ENCODE measurements around the gene PNPLA6.

The PNPLA6 gene

GRCh38 chr19:7515645-7516151 lies 19.8 kb upstream of the PNPLA6 start, which contains the start of gene ZNF358:
Gene ZNF358, plus strand, starts transcription at chr19:7516103. Its CDS starts 3,140 bp downstream, at chr19:7519243.
- DNase-seq (ENCODE audit: low read depth), result no peak

GRCh38 chr19:7516333-7516732 lies 19.2 kb upstream of the PNPLA6 start:
- no peak for DNase-seq (ENCODE audit: low read depth)

- no peak for DNase-seq (ENCODE audit: low read depth)
Measured at GRCh38 chr19:7516878-7517277, 18.6 kb upstream of the PNPLA6 start.

GRCh38 chr19:7519361-7520130 lies 16.0 kb upstream of the PNPLA6 start:
- DNase-seq (ENCODE audit: low read depth), result no peak

GRCh38 chr19:7520131-7521051 lies 15.1 kb upstream of the PNPLA6 start:
- no peak for DNase-seq (ENCODE audit: low read depth)

GRCh38 chr19:7521551-7522071 lies 13.9 kb upstream of the PNPLA6 start:
- DNase-seq (ENCODE audit: low read depth), result no peak

GRCh38 chr19:7522072-7522922 lies 13.2 kb upstream of the PNPLA6 start, which contains the start of gene MCOLN1:
Gene MCOLN1, plus strand, starts transcription at chr19:7522624. Its CDS starts 127 bp downstream, at chr19:7522751.
- DNase-seq (ENCODE audit: low read depth), result peak; percentile 70

- DNase-seq (ENCODE audit: low read depth), result no peak
Measured at GRCh38 chr19:7522923-7523667, 12.4 kb upstream of the PNPLA6 start.

GRCh38 chr19:7524523-7524922 lies 11.0 kb upstream of the PNPLA6 start:
- DNase-seq (ENCODE audit: low read depth), result no peak

GRCh38 chr19:7524992-7525739 lies 10.4 kb upstream of the PNPLA6 start:
- no peak for DNase-seq (ENCODE audit: low read depth)

GRCh38 chr19:7526059-7526929 lies 9.2 kb upstream of the PNPLA6 start:
- no peak for DNase-seq (ENCODE audit: low read depth)

GRCh38 chr19:7527516-7528191 lies 7.9 kb upstream of the PNPLA6 start:
- no peak for DNase-seq (ENCODE audit: low read depth)

GRCh38 chr19:7528192-7528519 lies 7.4 kb upstream of the PNPLA6 start:
- no peak for DNase-seq (ENCODE audit: low read depth)

GRCh38 chr19:7528522-7529245 lies 6.8 kb upstream of the PNPLA6 start:
- no peak for DNase-seq (ENCODE audit: low read depth)

GRCh38 chr19:7529246-7529600 lies 6.3 kb upstream of the PNPLA6 start:
- DNase-seq (ENCODE audit: low read depth), result no peak

- DNase-seq (ENCODE audit: low read depth), result no peak
Measured at GRCh38 chr19:7529610-7530490, 5.7 kb upstream of the PNPLA6 start.
